Neuronal stem cell (in vitro differentiated cells): Measurements from ENCODE around the gene PSMG3.

Experiments
- DNase-seq: peaks from one replicate; pipeline ENCODE4 v3.0.0-alpha.2; 2013; ENCODE audit warnings: low spot score
- H2AFZ ChIP-seq: one replicate; pipeline ENCODE4 v1.6.1; 2013; ENCODE audit warnings: mild to moderate bottlenecking, low read length, inconsistent platforms
- H2AK5ac ChIP-seq: 2 replicates; pipeline ENCODE4 v1.6.1; 2013; ENCODE audit warnings: low read depth, mild to moderate bottlenecking, inconsistent platforms, low read length, moderate library complexity, mixed read lengths
- H2BK120ac ChIP-seq: 2 replicates; pipeline ENCODE4 v1.6.1; 2013; ENCODE audit warnings: low read depth, mild to moderate bottlenecking, inconsistent platforms, low read length, moderate library complexity, mixed read lengths
- H2BK12ac ChIP-seq: one replicate; pipeline ENCODE4 v1.6.1; 2013; ENCODE audit warnings: low read length, inconsistent platforms
- H2BK15ac ChIP-seq: 2 replicates; pipeline ENCODE4 v1.6.1; 2013; ENCODE audit warnings: mild to moderate bottlenecking, low read length, inconsistent platforms, mixed read lengths
- H2BK5ac ChIP-seq: one replicate; pipeline ENCODE4 v1.6.1; 2013; ENCODE audit warnings: inconsistent platforms, mild to moderate bottlenecking, low read length, moderate library complexity
- H3K14ac ChIP-seq: one replicate; pipeline ENCODE4 v1.6.1; 2013; ENCODE audit warnings: low read length, inconsistent platforms
- H3K18ac ChIP-seq: 2 replicates; pipeline ENCODE4 v1.6.1; 2013; ENCODE audit warnings: low read length, inconsistent platforms
- H3K23ac ChIP-seq: 2 replicates; pipeline ENCODE4 v1.6.1; 2013; ENCODE audit warnings: low read depth, mild to moderate bottlenecking, mixed read lengths, low read length, inconsistent platforms; ENCODE audit not compliant: poor library complexity
- H3K27ac ChIP-seq: replicated peaks from 3 replicates; pipeline ENCODE4 v1.5.1; 2013; ENCODE audit warnings: low read length, inconsistent platforms
- H3K27me3 ChIP-seq, 3 experiments: 2 replicates each; pipeline ENCODE4 v1.6.1; 2013; ENCODE audit warnings: low read length in 3 of 3, mild to moderate bottlenecking in 2 of 3, inconsistent platforms in 1 of 3, low read depth in 1 of 3, mixed read lengths in 1 of 3, moderate library complexity in 1 of 3; ENCODE audit not compliant: control insufficient read depth in 3 of 3, insufficient read depth in 3 of 3
- H3K36me3 ChIP-seq, 2 donors: replicated peaks in 1 of 2; 2 replicates each; pipeline ENCODE4 v1.6.1; 2013; ENCODE audit warnings: low read length in 2 of 2; ENCODE audit not compliant: control insufficient read depth in 2 of 2, insufficient read depth in 2 of 2
- H3K4ac ChIP-seq: 2 replicates; pipeline ENCODE4 v1.6.1; 2013; ENCODE audit warnings: inconsistent platforms, mild to moderate bottlenecking, low read length, moderate library complexity
- H3K4me1 ChIP-seq, 2 donors: 1 replicate in 1 of 2; 2 replicates in 1 of 2; pipeline ENCODE4 v1.6.1; 2013; ENCODE audit warnings: low read length in 2 of 2, low read depth in 1 of 2; ENCODE audit not compliant: control insufficient read depth in 2 of 2, insufficient read depth in 1 of 2
- H3K4me2 ChIP-seq: one replicate; pipeline ENCODE4 v1.6.1; 2013; ENCODE audit warnings: mild to moderate bottlenecking, low read length, inconsistent platforms; ENCODE audit not compliant: insufficient read depth, poor library complexity, severe bottlenecking
- H3K4me3 ChIP-seq, 2 donors: 2 replicates each; pipeline ENCODE4 v1.5.1; 2013; ENCODE audit warnings: low read length in 2 of 2, mild to moderate bottlenecking in 2 of 2, inconsistent platforms in 1 of 2, moderate library complexity in 1 of 2
- H3K79me1 ChIP-seq: one replicate; pipeline ENCODE4 v1.6.1; 2013; ENCODE audit warnings: low read depth, mild to moderate bottlenecking, inconsistent platforms, low read length, moderate library complexity
- H3K9ac ChIP-seq: one replicate; pipeline ENCODE4 v1.6.1; 2013; ENCODE audit warnings: mild to moderate bottlenecking, low read depth, low read length, inconsistent platforms; ENCODE audit not compliant: poor library complexity
- H3K9me3 ChIP-seq, 2 donors: replicated peaks in 1 of 2; 2 replicates each; pipeline versions ENCODE3 to v1.6.1; 2013; ENCODE audit warnings: low read length in 2 of 2, mild to moderate bottlenecking in 2 of 2, inconsistent platforms in 1 of 2, low read depth in 1 of 2, mixed read lengths in 1 of 2, moderate library complexity in 1 of 2; ENCODE audit not compliant: control insufficient read depth in 2 of 2, insufficient read depth in 1 of 2
- H4K8ac ChIP-seq: one replicate; pipeline ENCODE4 v1.6.1; 2013; ENCODE audit warnings: low read depth, mild to moderate bottlenecking, inconsistent platforms, low read length, moderate library complexity
- H4K91ac ChIP-seq: one replicate; pipeline ENCODE4 v1.6.1; 2013; ENCODE audit warnings: low read length, low read depth, mild to moderate bottlenecking, inconsistent platforms; ENCODE audit not compliant: poor library complexity
- WGBS, 2 donors: extraction: QIAGEN DNeasy Blood & Tissue Kit; methylation state at CpG; one replicate each; pipeline ENCODE4 v1.1.7; 2013; ENCODE audit warnings: missing lambda C conversion rate in 2 of 2, mixed read lengths in 1 of 2; ENCODE audit not compliant: insufficient read length in 2 of 2, insufficient replicate concordance in 1 of 2; ENCODE audit errors: extremely low coverage in 2 of 2; 5-methylcytosine and 5-hydroxymethylcytosine counted together

PSMG3 gene

GRCh38 chr7:1569440-1569832 is 396 bp downstream of the PSMG3 start:
- Histone ChIP-seq H2AFZ (peak overlapping the region; percentile 90), H3K23ac (peak overlapping the region; percentile 60), H3K9me3 (no peaks in the 10 kb centered on the region), H3K4me2 (peak overlapping the region; percentile 39), H3K4me3 (peak overlapping the region; percentile 56 to 83), H4K8ac (no peak overlapping the region), H3K18ac (peak overlapping the region; percentile 72), H3K27me3 (peaks cover 0 to 2% (median 0%) of the 10 kb centered on the region in 3 experiments), H2BK15ac (no peak overlapping the region), H3K14ac (peak overlapping the region; percentile 43), H3K27ac (no peak overlapping the region), H4K91ac (no peak overlapping the region), H3K79me1 (peaks cover 4% of the 10 kb centered on the region), H2BK5ac (no peak overlapping the region), H2BK12ac (no peak overlapping the region), H3K9ac (peak overlapping the region; percentile 67), H3K4me1 (peaks cover 12 to 14% of the 10 kb centered on the region in 2 donors), H2BK120ac (no peak overlapping the region), H3K36me3 (peaks cover 0 to 1% of the 10 kb centered on the region in 2 donors), H3K4ac (no peak overlapping the region), H2AK5ac (no peak overlapping the region)
- no CpG with 5 or more reads among the region's 27 CpGs for WGBS, 2 donors
- DNase-seq = no peak

GRCh38 chr7:1569016-1569415 is 816 bp downstream of the PSMG3 start:
- Histone ChIP-seq H4K91ac (no peak overlapping the region), H3K9me3 (no peaks in the 10 kb centered on the region), H3K4me3 (peak overlapping the region; percentile 22 to 56), H3K79me1 (peaks cover 4% of the 10 kb centered on the region), H3K36me3 (peaks cover 0 to 1% of the 10 kb centered on the region in 2 donors), H2BK120ac (no peak overlapping the region), H4K8ac (no peak overlapping the region), H3K14ac (no peak overlapping the region), H3K4me1 (peaks cover 12 to 14% of the 10 kb centered on the region in 2 donors), H2BK15ac (no peak overlapping the region), H2AFZ (no peak overlapping the region), H2AK5ac (no peak overlapping the region), H3K4ac (no peak overlapping the region), H3K9ac (no peak overlapping the region), H3K23ac (no peak overlapping the region), H3K27me3 (peaks cover 0 to 2% (median 0%) of the 10 kb centered on the region in 3 experiments), H3K4me2 (no peak overlapping the region), H3K18ac (no peak overlapping the region), H2BK12ac (no peak overlapping the region), H2BK5ac (no peak overlapping the region), H3K27ac (no peak overlapping the region)
- no CpG with 5 or more reads among the region's 13 CpGs for WGBS, 2 donors
- no peak for DNase-seq

GRCh38 chr7:1567896-1568510 is 1.8 kb downstream of the PSMG3 start:
- no peak overlapping the region for H3K23ac ChIP-seq
- H3K27me3 ChIP-seq = peaks cover 0 to 2% (median 0%) of the 10 kb centered on the region in 3 experiments
- peaks cover 12 to 14% of the 10 kb centered on the region in 2 donors for H3K4me1 ChIP-seq
- no peak overlapping the region for H4K8ac ChIP-seq
- H3K4ac ChIP-seq = no peak overlapping the region
- peak overlapping the region; percentile 59 for H2AFZ ChIP-seq
- H3K18ac ChIP-seq = no peak overlapping the region
- H3K79me1 ChIP-seq = peaks cover 4% of the 10 kb centered on the region
- peaks cover 0 to 1% of the 10 kb centered on the region in 2 donors for H3K36me3 ChIP-seq
- H2AK5ac ChIP-seq = no peak overlapping the region
- no peak overlapping the region for H3K14ac ChIP-seq
- no peaks in the 10 kb centered on the region for H3K9me3 ChIP-seq
- DNase-seq = no peak
- H2BK5ac ChIP-seq = no peak overlapping the region
- no peak overlapping the region for H3K9ac ChIP-seq
- no peak overlapping the region for H3K4me3 ChIP-seq
- no peak overlapping the region for H4K91ac ChIP-seq
- no peak overlapping the region for H2BK12ac ChIP-seq
- no peak overlapping the region for H3K4me2 ChIP-seq
- WGBS, 2 donors = no CpG with 5 or more reads among the region's 17 CpGs
- H2BK15ac ChIP-seq = no peak overlapping the region
- H2BK120ac ChIP-seq = no peak overlapping the region
- H3K27ac ChIP-seq = no peak overlapping the region

GRCh38 chr7:1567049-1567771 is 2.6 kb downstream of the PSMG3 start:
- Histone ChIP-seq H3K4me3 (no peak overlapping the region), H3K27ac (no peak overlapping the region), H3K9me3 (no peaks in the 10 kb centered on the region), H2BK12ac (no peak overlapping the region), H3K9ac (peak overlapping the region; percentile 78), H3K79me1 (peaks cover 4% of the 10 kb centered on the region), H2BK5ac (no peak overlapping the region), H3K18ac (peak overlapping the region; percentile 44), H4K8ac (no peak overlapping the region), H3K23ac (peak overlapping the region; percentile 60), H3K4ac (no peak overlapping the region), H2BK15ac (no peak overlapping the region), H4K91ac (no peak overlapping the region), H2AK5ac (no peak overlapping the region), H3K4me1 (peaks cover 12 to 14% of the 10 kb centered on the region in 2 donors), H3K27me3 (peaks cover 0 to 2% (median 0%) of the 10 kb centered on the region in 3 experiments), H3K4me2 (no peak overlapping the region), H2AFZ (peak overlapping the region; percentile 59), H3K14ac (no peak overlapping the region), H3K36me3 (peaks cover 0 to 1% of the 10 kb centered on the region in 2 donors), H2BK120ac (no peak overlapping the region)
- no peak for DNase-seq
- no CpG with 5 or more reads among the region's 26 CpGs for WGBS, 2 donors
